H1 (cell line): ENCODE data around the gene CSKMT.

Source experiments
- ATF3 ChIP-seq: IDR thresholded peaks from 2 replicates; pipeline ENCODE4 v1.6.1; 2011; ENCODE audit warnings: low read depth, mild to moderate bottlenecking, low read length; ENCODE audit not compliant: insufficient read depth
- CEBPB ChIP-seq: IDR thresholded peaks from 2 replicates; pipeline ENCODE4 v1.6.1; 2012; ENCODE audit warnings: low read depth, low read length
- CHD1 ChIP-seq: IDR thresholded peaks from 2 replicates; pipeline ENCODE4 v1.6.1; 2012; ENCODE audit warnings: low read depth, low read length, improper control_type of control experiment
- CTCF ChIP-seq, 3 experiments: IDR thresholded peaks; 1 replicate in 2 of 3; 2 replicates in 1 of 3; pipeline versions ENCODE4 v1.5.1 to v1.6.1; 2011; ENCODE audit warnings: low read length in 3 of 3, mild to moderate bottlenecking in 3 of 3, inconsistent platforms in 2 of 3, low read depth in 1 of 3, moderate library complexity in 1 of 3; ENCODE audit not compliant: insufficient read depth in 1 of 3; ENCODE audit errors: control extremely low read depth in 1 of 3
- EP300 ChIP-seq, 2 experiments: IDR thresholded peaks; 1 replicate in 1 of 2; 2 replicates in 1 of 2; pipeline ENCODE4 v1.6.1; 2011 to 2012; ENCODE audit warnings: low read depth in 2 of 2, low read length in 2 of 2, mild to moderate bottlenecking in 2 of 2, borderline replicate concordance in 1 of 2, inconsistent platforms in 1 of 2, moderate library complexity in 1 of 2
- EZH2 ChIP-seq: fragments of 200-600 bp; sonication (generic); IDR thresholded peaks from 2 replicates; pipeline ENCODE4 v1.7.1; 2012; ENCODE audit warnings: low read depth, mild to moderate bottlenecking, moderate library complexity, low read length, inconsistent platforms; ENCODE audit not compliant: severe bottlenecking
- POLR2A ChIP-seq, 2 experiments: IDR thresholded peaks; 1 replicate in 1 of 2; 2 replicates in 1 of 2; pipeline ENCODE4 v1.6.1; 2011; ENCODE audit warnings: low read depth in 2 of 2, low read length in 2 of 2, mild to moderate bottlenecking in 2 of 2; ENCODE audit errors: control extremely low read depth in 1 of 2
- POLR2AphosphoS5 ChIP-seq: IDR thresholded peaks from 2 replicates; pipeline ENCODE4 v1.6.1; 2011; ENCODE audit warnings: low read depth, low read length
- SP1 ChIP-seq: IDR thresholded peaks from 2 replicates; pipeline ENCODE4 v1.6.1; 2011; ENCODE audit warnings: low read depth, low read length
- SP4 ChIP-seq: IDR thresholded peaks from 2 replicates; pipeline ENCODE4 v1.6.1; 2012; ENCODE audit warnings: low read length, inconsistent platforms
- SRF ChIP-seq: IDR thresholded peaks from 2 replicates; pipeline ENCODE4 v1.6.1; 2011; ENCODE audit warnings: mild to moderate bottlenecking, low read depth, low read length, moderate library complexity
- TEAD4 ChIP-seq: IDR thresholded peaks from 2 replicates; pipeline ENCODE4 v1.6.1; 2012; ENCODE audit warnings: low read depth, low read length, inconsistent platforms, mixed read lengths

GRCh38 chr11:62710001-62710345 lies 44.9 kb downstream of the CSKMT start:
- TF ChIP-seq EP300 (IDR thresholded peaks at IDR 0.05; ENCODE audit: borderline replicate concordance in 1 of 2, low read depth in 2 of 2, low read length in 2 of 2), result no peak
- no peak for TF ChIP-seq SRF
- TF ChIP-seq CHD1, result no peak
- no peak for TF ChIP-seq ATF3
- TF ChIP-seq CTCF (IDR thresholded peaks at IDR 0.05; ENCODE audit: control extremely low read depth in 1 of 3, insufficient read depth in 1 of 3, low read depth in 1 of 3, low read length in 3 of 3), result no peak
- TF ChIP-seq SP1, result no peak
- TF ChIP-seq TEAD4, result no peak
- TF ChIP-seq POLR2AphosphoS5, result peak; percentile 16; the same call in 1 of the 2 replicates
- TF ChIP-seq EZH2, result no peak
- TF ChIP-seq CEBPB, result no peak
- no peak for TF ChIP-seq SP4
- no peak; a peak in 1 of 3 replicates for TF ChIP-seq POLR2A (IDR thresholded peaks at IDR 0.05; ENCODE audit: control extremely low read depth in 1 of 2, low read depth in 2 of 2, low read length in 2 of 2)
